ENCODE results near the gene HDGF. TPM values are rescaled to one million over a fixed set of nuclear protein-coding genes. Genes with fewer than 3 reads are reported as not detected.

The HDGF gene
- total and polyA plus RNA-seq, 4 donors: 41.7 to 148 (median 119) TPM

- Histone ChIP-seq H3K27me3 (ENCODE audit: control insufficient read depth in 4 of 4, insufficient read depth in 4 of 4, low read length in 3 of 4) (peaks cover 0 to 10% (median 7%) of the 10 kb centered on the region in 4 donors), H3K4me3 (ENCODE audit: low read depth in 1 of 3, low read length in 3 of 3) (no peak overlapping the region), H3K36me3 (ENCODE audit: control insufficient read depth in 4 of 4, insufficient read depth in 3 of 4, low read depth in 1 of 4, low read length in 3 of 4) (no peaks in the 10 kb centered on the region), H3K9me3 (ENCODE audit: control insufficient read depth in 4 of 4, low read length in 3 of 4) (no peaks in the 10 kb centered on the region), H3K27ac (ENCODE audit: low read depth in 1 of 2, low read length in 2 of 2) (no peak overlapping the region), H3K9ac (ENCODE audit: low read depth in 1 of 2, low read length in 2 of 2) (no peak overlapping the region), H3K4me1 (ENCODE audit: control insufficient read depth in 4 of 4, insufficient read depth in 4 of 4, low read length in 3 of 4) (peaks cover 11 to 19% (median 13%) of the 10 kb centered on the region in 4 donors)
- DNase-seq (ENCODE audit: low spot score): no peak
- 73% methylated on average over 4 of the region's 4 CpGs for WGBS
- TF ChIP-seq HNF4G (IDR thresholded peaks at IDR 0.05) (no peak), TAF1 (conservative IDR thresholded peaks at IDR 0.05) (no peak), FOXA2 (IDR thresholded peaks at IDR 0.05) (no peak), ZBTB33 (IDR thresholded peaks at IDR 0.05) (no peak), MAX (IDR thresholded peaks at IDR 0.05) (no peak), YY1 (IDR thresholded peaks at IDR 0.05) (no peak), EGR1 (IDR thresholded peaks at IDR 0.05; ENCODE audit: low read depth in 2 of 2) (no peak)
Measured at GRCh38 chr1:156703336-156703735, 48.1 kb downstream of the HDGF start.

GRCh38 chr1:156700736-156701531 is 50.5 kb downstream of the HDGF start:
- Histone ChIP-seq H3K9me3 (ENCODE audit: control insufficient read depth in 4 of 4, low read length in 3 of 4) (no peaks in the 10 kb centered on the region), H3K4me1 (ENCODE audit: control insufficient read depth in 4 of 4, insufficient read depth in 4 of 4, low read length in 3 of 4) (peaks cover 7 to 11% (median 8%) of the 10 kb centered on the region in 4 donors), H3K27ac (ENCODE audit: low read depth in 1 of 2, low read length in 2 of 2) (no peak overlapping the region), H3K36me3 (ENCODE audit: control insufficient read depth in 4 of 4, insufficient read depth in 3 of 4, low read depth in 1 of 4, low read length in 3 of 4) (no peaks in the 10 kb centered on the region), H3K9ac (ENCODE audit: low read depth in 1 of 2, low read length in 2 of 2) (no peak overlapping the region), H3K4me3 (ENCODE audit: low read depth in 1 of 3, low read length in 3 of 3) (no peak overlapping the region), H3K27me3 (ENCODE audit: control insufficient read depth in 4 of 4, insufficient read depth in 4 of 4, low read length in 3 of 4) (peaks cover 0 to 8% (median 7%) of the 10 kb centered on the region in 4 donors)
- no peak for DNase-seq (ENCODE audit: low spot score)
- TF ChIP-seq RAD21 (IDR thresholded peaks at IDR 0.05) (no peak), EGR1 (IDR thresholded peaks at IDR 0.05; ENCODE audit: low read depth in 2 of 2) (no peak), RXRA (IDR thresholded peaks at IDR 0.05) (no peak), REST (IDR thresholded peaks at IDR 0.05) (no peak), GABPA (IDR thresholded peaks at IDR 0.05 in 1 of 2, conservative IDR thresholded peaks at IDR 0.05 in 1 of 2) (no peak), HNF4G (IDR thresholded peaks at IDR 0.05) (no peak), CTCF (IDR thresholded peaks at IDR 0.05; ENCODE audit: low read depth, low read length, missing input control) (no peak), HNF4A (conservative IDR thresholded peaks at IDR 0.05) (no peak)
- 79% methylated on average over 8 of the region's 8 CpGs for WGBS
